ENCODE measurements around the gene CORIN.
"Not testable (repeated sequence)": the region's sequence is repeated elsewhere in the genome, so short reads cannot be mapped to it uniquely, and the experiment has no call there.

The CORIN gene

GRCh38 chr4:47550899-47551548, 286.8 kb downstream of the CORIN start:
- in situ Hi-C loops (cut with HindIII; ENCODE audit: low sequenced_read_pairs): no loop called here

DNA sequence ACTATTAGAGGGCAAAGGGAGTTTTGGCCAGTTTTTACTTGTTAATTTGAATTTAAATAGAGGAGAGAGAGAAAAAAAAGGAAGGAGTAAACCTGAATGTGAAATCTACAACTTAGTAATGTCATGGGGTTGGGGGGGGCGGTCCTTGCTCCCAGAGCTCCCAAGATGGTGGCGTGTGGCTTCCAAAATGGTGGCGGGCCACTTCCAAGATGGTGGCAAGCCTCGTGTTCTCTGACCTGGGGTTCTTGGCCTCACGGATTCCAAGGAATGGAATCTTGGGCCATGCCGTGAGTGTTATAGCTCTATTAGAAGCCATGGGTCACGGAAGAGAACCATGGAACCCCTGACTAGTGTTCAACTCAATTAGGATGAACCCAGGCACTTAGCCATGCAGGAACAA, 287.5 kb downstream of the CORIN start:
- H3K4me3 ChIP-seq (ENCODE audit: low read depth, low read length); in situ Hi-C loops (cut with HindIII; ENCODE audit: low sequenced_read_pairs); DNase-seq (ENCODE audit: low read depth): not testable (repeated sequence)

More at GRCh38 chr4:47550899-47551548, 286.8 kb downstream of the CORIN start:
- no peak overlapping the region for H3K4me3 ChIP-seq (ENCODE audit: low read depth, low read length)
- DNase-seq (ENCODE audit: low read depth): no peak
- TF ChIP-seq CTCF (IDR thresholded peaks at IDR 0.05; ENCODE audit: low read depth, low read length, missing control alignments): no peak

Data from astrocyte of the cerebellum (primary cell).